ENCODE results near the gene TXNL4A.

GRCh38 chr18:79924814-79925731 lies 63.3 kb downstream of the TXNL4A start:
- TF ChIP-seq CTCF (IDR thresholded peaks at IDR 0.05; ENCODE audit: low read depth, low read length, poor library complexity, severe bottlenecking) (no peak), EZH2phosphoT487 (IDR thresholded peaks at IDR 0.05; ENCODE audit: borderline replicate concordance, low read length) (no peak)
